ENCODE data around the gene GRIP2. TPM values are rescaled to one million over a fixed set of nuclear protein-coding genes. Genes with fewer than 3 reads are reported as not detected.

GRIP2 gene
- total and polyA plus RNA-seq, 2 experiments from 2014 or later = 0.73 to 2.4 TPM

DNA sequence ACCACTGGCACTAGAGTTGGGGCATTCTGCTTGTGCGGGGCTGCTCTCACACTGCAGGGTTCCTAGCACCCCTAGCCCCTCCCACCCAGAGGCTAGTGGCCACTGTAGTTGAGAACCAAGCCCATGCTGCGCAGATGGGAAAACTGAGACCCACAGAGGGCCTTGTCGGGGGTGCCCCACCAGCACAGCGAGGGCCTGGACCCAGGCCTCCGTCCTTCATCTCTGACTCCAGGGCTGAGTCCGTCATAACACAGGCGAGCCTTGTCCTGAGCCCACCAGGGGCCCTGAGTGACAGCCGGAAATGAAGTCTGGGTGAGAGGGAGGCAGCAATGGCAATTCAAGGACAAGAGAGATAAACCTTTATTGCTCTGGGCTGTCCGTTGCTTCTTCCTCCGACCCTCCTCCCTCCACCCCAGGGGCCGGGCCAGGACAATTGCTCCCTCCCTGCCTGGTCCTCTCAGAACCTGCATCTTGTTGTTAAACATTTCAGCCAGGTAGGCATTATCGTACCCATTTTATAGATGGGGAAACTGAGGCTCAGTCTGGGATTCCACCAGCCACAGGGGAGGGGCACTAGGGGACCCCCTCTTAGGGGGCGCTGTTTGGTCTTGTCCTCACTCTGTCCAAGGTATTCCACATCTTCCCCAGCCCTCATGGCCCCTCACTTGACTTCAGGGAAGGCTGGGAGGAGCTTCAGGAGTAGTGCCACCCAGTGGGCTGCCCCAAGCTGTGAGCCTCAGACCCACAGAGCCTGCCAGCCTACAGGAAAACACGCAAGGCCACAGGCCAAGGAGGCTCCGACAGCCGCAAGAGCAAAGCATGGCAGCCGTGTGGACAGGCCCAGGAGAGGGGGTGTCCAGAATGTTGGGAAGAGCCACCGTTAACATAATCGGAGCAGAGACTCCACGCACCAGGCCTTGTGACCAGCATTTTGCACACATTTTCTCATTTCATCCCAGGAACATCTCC, 4.4 kb upstream of the GRIP2 start:
- Histone ChIP-seq H4K20me1 (ENCODE audit: insufficient read depth, poor library complexity, severe bottlenecking) (no peaks in the 10 kb centered on the region), H3K27me3 (no peaks in the 10 kb centered on the region), H3K4me2 (no peak overlapping the region), H3K9me2 (replicated peaks; ENCODE audit: insufficient read depth) (no peaks in the 10 kb centered on the region), H3K79me2 (no peaks in the 10 kb centered on the region), H3K9me3 (ENCODE audit: low read depth) (no peaks in the 10 kb centered on the region), H3K4me3 (no peak overlapping the region), H3K36me3 (replicated peaks; ENCODE audit: insufficient read depth, low read depth) (no peaks in the 10 kb centered on the region), H2AFZ (no peak overlapping the region), H3K27ac (no peak overlapping the region), H3K4me1 (ENCODE audit: insufficient read depth) (no peaks in the 10 kb centered on the region)
- no peak for TF ChIP-seq EZH2 (IDR thresholded peaks at IDR 0.05; ENCODE audit: borderline replicate concordance)
- no peak for TF ChIP-seq EZH2phosphoT487 (IDR thresholded peaks at IDR 0.05; ENCODE audit: low read depth, severe bottlenecking, unreplicated experiment)
- TF ChIP-seq, protein P1, sequence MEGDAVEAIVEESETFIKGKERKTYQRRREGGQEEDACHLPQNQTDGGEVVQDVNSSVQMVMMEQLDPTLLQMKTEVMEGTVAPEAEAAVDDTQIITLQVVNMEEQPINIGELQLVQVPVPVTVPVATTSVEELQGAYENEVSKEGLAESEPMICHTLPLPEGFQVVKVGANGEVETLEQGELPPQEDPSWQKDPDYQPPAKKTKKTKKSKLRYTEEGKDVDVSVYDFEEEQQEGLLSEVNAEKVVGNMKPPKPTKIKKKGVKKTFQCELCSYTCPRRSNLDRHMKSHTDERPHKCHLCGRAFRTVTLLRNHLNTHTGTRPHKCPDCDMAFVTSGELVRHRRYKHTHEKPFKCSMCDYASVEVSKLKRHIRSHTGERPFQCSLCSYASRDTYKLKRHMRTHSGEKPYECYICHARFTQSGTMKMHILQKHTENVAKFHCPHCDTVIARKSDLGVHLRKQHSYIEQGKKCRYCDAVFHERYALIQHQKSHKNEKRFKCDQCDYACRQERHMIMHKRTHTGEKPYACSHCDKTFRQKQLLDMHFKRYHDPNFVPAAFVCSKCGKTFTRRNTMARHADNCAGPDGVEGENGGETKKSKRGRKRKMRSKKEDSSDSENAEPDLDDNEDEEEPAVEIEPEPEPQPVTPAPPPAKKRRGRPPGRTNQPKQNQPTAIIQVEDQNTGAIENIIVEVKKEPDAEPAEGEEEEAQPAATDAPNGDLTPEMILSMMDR (IDR thresholded peaks at IDR 0.05; ENCODE audit: poor library complexity) = no peak
- no peak for DNase-seq (ENCODE audit: low spot score)
- WGBS (ENCODE audit: low lambda C conversion rate, missing lambda C conversion rate) = 94% methylated on average over 17 of the region's 20 CpGs

DNA sequence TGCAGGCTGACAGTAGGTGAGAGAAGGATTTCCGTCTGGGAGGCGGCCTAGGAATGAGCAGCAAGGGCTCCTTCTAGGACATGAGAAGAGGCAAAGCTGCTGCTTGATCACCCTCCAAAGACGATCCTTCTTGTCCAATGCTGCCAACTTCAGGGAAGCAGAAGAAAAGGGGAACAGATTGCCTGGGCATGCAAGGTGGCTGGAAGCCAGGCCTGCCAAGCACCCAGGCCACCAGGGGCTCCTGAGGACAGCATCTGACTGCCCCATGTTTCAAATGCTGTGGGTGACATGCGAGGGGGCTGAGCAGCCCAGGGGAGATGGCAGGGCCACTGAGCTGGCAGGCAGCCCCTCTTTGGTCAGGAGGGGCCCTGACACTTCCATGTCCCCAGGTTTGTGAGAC, 3.3 kb upstream of the GRIP2 start:
- no peaks in the 10 kb centered on the region for H3K79me2 ChIP-seq
- no peak overlapping the region for H3K4me2 ChIP-seq
- TF ChIP-seq EZH2 (IDR thresholded peaks at IDR 0.05; ENCODE audit: borderline replicate concordance) (no peak), EZH2phosphoT487 (IDR thresholded peaks at IDR 0.05; ENCODE audit: low read depth, severe bottlenecking, unreplicated experiment) (no peak)
- TF ChIP-seq, protein P1 (IDR thresholded peaks at IDR 0.05; ENCODE audit: poor library complexity) = no peak
- no peak overlapping the region for H3K4me3 ChIP-seq
- no peak for DNase-seq (ENCODE audit: low spot score)
- H3K9me3 ChIP-seq (ENCODE audit: low read depth) = no peaks in the 10 kb centered on the region
- H3K27me3 ChIP-seq = no peaks in the 10 kb centered on the region
- H3K27ac ChIP-seq = no peak overlapping the region
- no peaks in the 10 kb centered on the region for H3K4me1 ChIP-seq (ENCODE audit: insufficient read depth)
- H3K9me2 ChIP-seq (replicated peaks; ENCODE audit: insufficient read depth) = no peaks in the 10 kb centered on the region
- H3K36me3 ChIP-seq (replicated peaks; ENCODE audit: insufficient read depth, low read depth) = no peaks in the 10 kb centered on the region
- H4K20me1 ChIP-seq (ENCODE audit: insufficient read depth, poor library complexity, severe bottlenecking) = no peaks in the 10 kb centered on the region
- H2AFZ ChIP-seq = no peak overlapping the region
- WGBS (ENCODE audit: low lambda C conversion rate, missing lambda C conversion rate) = 93% methylated on average over 4 of the region's 4 CpGs

DNA sequence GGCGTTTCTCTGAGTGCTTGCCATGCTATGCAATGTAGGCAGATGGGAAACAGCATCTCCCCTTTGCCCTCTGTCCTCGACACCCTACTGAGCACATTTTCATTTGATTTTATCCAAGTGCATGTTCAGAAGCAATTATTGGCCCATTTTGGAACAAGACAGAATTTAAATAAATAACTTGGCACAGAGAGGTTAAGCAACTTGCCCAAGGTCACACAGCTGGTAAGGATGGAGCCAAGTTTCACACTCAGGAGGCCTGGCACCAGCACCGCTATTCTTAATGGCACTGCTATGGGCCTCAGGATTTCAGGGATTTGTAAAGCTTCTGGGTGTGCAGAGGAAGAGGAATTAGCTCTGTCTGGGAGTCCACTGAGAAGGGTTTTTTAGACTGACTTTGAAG, 2.5 kb upstream of the GRIP2 start:
- TF ChIP-seq EZH2phosphoT487 (IDR thresholded peaks at IDR 0.05; ENCODE audit: low read depth, severe bottlenecking, unreplicated experiment) (no peak), EZH2 (IDR thresholded peaks at IDR 0.05; ENCODE audit: borderline replicate concordance) (no peak)
- TF ChIP-seq, protein P1 (IDR thresholded peaks at IDR 0.05; ENCODE audit: poor library complexity) = no peak
- H3K9me2 ChIP-seq (replicated peaks; ENCODE audit: insufficient read depth) = no peaks in the 10 kb centered on the region
- H3K4me3 ChIP-seq = no peak overlapping the region
- H3K4me1 ChIP-seq (ENCODE audit: insufficient read depth) = no peaks in the 10 kb centered on the region
- H4K20me1 ChIP-seq (ENCODE audit: insufficient read depth, poor library complexity, severe bottlenecking) = no peaks in the 10 kb centered on the region
- no peaks in the 10 kb centered on the region for H3K27me3 ChIP-seq
- H2AFZ ChIP-seq = no peak overlapping the region
- H3K4me2 ChIP-seq = no peak overlapping the region
- 92% methylated on average over 3 of the region's 3 CpGs for WGBS (ENCODE audit: low lambda C conversion rate, missing lambda C conversion rate)
- H3K9me3 ChIP-seq (ENCODE audit: low read depth) = no peaks in the 10 kb centered on the region
- DNase-seq (ENCODE audit: low spot score) = no peak
- H3K36me3 ChIP-seq (replicated peaks; ENCODE audit: insufficient read depth, low read depth) = no peaks in the 10 kb centered on the region
- H3K27ac ChIP-seq = no peak overlapping the region
- no peaks in the 10 kb centered on the region for H3K79me2 ChIP-seq

Data from hepatocyte (in vitro differentiated cells).